Nephron progenitor cell (in vitro differentiated cells): ENCODE measurements around the gene PCED1A.

Source experiments
- DNase-seq: peaks from one replicate; pipeline ENCODE4 v3.0.0; 2021
- H3K27ac Mint-ChIP-seq: 2 replicates; pipeline ENCODE4 v1.8.0; 2021; ENCODE audit warnings: mild to moderate bottlenecking, moderate library complexity, mixed read lengths
- H3K27me3 Mint-ChIP-seq: 2 replicates; pipeline ENCODE4 v1.8.0; 2021; ENCODE audit warnings: mild to moderate bottlenecking, low read depth, mixed read lengths; ENCODE audit not compliant: poor library complexity
- H3K36me3 Mint-ChIP-seq: 2 replicates; pipeline ENCODE4 v1.8.0; 2021; ENCODE audit warnings: low read depth, mixed read lengths
- H3K4me1 Mint-ChIP-seq: 2 replicates; pipeline ENCODE4 v1.8.0; 2021; ENCODE audit warnings: mixed read lengths
- H3K4me3 Mint-ChIP-seq: 2 replicates; pipeline ENCODE4 v1.8.0; 2021; ENCODE audit warnings: mild to moderate bottlenecking, moderate library complexity, mixed read lengths
- H3K9me3 Mint-ChIP-seq: 2 replicates; pipeline ENCODE4 v1.8.0; 2021; ENCODE audit warnings: mild to moderate bottlenecking, moderate library complexity, mixed read lengths
- TF ChIP-seq, protein P1 (sequence below): fragments of 200-600 bp; sonication (generic); IDR thresholded peaks from 2 replicates; pipeline ENCODE4 v1.5.0; 2021; ENCODE audit warnings: antibody characterized with exemption

Gene PCED1A

DNA sequence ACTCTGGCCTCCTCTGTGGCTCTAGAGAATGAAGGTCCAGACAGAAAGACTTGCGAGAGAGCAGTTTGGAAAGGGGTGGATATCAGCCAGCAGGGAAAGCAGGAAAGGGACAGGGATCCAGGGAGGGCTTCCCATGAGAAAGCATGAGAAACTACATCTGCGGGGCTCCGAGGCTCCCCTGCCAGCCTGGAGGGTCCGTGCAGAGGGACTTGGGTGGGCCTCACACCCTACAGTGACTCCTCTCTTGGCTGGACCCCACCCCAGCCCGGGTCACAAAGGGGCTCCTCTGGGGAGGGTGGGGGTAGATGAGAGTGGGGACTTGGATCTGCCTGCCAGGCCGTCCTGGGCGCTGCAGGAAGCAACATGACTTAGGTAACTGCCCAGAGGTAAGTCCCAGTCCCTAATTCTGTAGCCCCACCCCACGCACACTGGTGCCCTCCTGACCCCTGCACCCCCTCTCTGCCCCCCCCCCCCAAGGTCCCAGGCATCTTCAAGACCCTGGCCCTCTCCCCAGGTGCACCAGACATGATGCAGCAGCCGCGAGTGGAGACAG is 24.3 kb downstream of the PCED1A start, which contains the start of gene TMEM239:
Gene TMEM239, plus strand, starts transcription at position 335 of the 553 bp plus-strand sequence. Its CDS starts 191 bp downstream, at position 526.
- DNase-seq = no peak
- Mint-ChIP-seq H3K9me3 (peaks cover 25% of the 10 kb centered on the region), H3K27me3 (peaks cover 34% of the 10 kb centered on the region), H3K4me3 (no peak within 1 kb of the TSS), H3K36me3 (peaks cover 14% of the 10 kb centered on the region), H3K4me1 (peaks cover 35% of the 10 kb centered on the region), H3K27ac (peak within 1 kb of the TSS; percentile 90)
- TF ChIP-seq, protein P1, sequence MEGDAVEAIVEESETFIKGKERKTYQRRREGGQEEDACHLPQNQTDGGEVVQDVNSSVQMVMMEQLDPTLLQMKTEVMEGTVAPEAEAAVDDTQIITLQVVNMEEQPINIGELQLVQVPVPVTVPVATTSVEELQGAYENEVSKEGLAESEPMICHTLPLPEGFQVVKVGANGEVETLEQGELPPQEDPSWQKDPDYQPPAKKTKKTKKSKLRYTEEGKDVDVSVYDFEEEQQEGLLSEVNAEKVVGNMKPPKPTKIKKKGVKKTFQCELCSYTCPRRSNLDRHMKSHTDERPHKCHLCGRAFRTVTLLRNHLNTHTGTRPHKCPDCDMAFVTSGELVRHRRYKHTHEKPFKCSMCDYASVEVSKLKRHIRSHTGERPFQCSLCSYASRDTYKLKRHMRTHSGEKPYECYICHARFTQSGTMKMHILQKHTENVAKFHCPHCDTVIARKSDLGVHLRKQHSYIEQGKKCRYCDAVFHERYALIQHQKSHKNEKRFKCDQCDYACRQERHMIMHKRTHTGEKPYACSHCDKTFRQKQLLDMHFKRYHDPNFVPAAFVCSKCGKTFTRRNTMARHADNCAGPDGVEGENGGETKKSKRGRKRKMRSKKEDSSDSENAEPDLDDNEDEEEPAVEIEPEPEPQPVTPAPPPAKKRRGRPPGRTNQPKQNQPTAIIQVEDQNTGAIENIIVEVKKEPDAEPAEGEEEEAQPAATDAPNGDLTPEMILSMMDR = no peak

DNA sequence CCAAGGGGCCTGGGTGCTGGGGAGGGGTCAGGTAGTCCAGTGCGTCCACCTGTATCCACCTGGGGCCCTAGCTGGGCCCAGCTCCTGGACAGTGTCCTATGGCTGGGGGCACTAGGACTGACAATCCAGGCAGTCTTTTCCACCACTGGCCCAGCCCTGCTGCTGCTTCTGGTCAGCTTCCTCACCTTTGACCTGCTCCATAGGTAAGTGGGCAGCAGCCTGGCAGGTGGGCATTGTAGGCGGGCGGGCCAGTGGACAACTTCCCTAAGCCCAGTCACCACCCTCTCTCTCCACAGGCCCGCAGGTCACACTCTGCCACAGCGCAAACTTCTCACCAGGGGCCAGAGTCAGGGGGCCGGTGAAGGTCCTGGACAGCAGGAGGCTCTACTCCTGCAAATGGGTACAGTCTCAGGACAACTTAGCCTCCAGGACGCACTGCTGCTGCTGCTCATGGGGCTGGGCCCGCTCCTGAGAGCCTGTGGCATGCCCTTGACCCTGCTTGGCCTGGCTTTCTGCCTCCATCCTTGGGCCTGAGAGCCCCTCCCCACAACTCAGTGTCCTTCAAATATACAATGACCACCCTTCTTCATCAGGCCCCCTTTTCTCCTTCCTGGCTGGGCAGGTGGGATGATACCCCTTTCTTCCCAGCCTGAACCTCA is 25.1 kb downstream of the PCED1A start:
- Mint-ChIP-seq H3K36me3 (peaks cover 17% of the 10 kb centered on the region), H3K27ac (peak overlapping the region; percentile 90), H3K9me3 (peaks cover 31% of the 10 kb centered on the region), H3K4me1 (peaks cover 31% of the 10 kb centered on the region), H3K27me3 (peaks cover 36% of the 10 kb centered on the region), H3K4me3 (no peak overlapping the region)
- TF ChIP-seq, protein P1 = no peak
- DNase-seq = no peak

DNA sequence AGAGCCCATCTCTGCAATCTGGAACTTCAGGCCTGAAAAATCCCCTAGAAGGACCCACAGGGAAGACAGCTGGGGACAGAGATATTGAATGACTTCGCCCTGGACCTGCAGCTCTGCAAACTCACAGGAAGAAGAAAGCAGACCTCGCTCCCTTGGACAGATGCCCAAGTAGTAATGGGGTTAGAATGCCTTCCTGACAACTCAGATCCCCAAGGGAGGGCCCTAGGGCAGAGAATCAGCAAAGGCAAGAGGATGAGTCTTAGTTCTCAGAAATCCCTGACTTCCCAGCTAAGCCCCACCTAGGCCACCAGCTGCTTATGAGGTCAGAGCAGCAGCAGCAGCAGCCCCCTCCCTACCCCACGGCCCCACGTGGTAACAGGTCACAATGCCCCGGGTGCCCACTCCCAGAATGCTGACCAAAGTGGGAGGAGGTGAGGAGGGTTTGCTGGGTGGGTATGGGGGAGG is 25.8 kb downstream of the PCED1A start, which contains the start of gene C20orf141:
Gene C20orf141, plus strand, starts transcription at position 401 of the 465 bp plus-strand sequence. CDS start 198 bp downstream, outside the sequence.
- H3K4me3 Mint-ChIP-seq = no peak within 1 kb of the TSS
- TF ChIP-seq, protein P1 = no peak
- peak within 1 kb of the TSS; percentile 90 for H3K27ac Mint-ChIP-seq
- peaks cover 23% of the 10 kb centered on the region for H3K4me1 Mint-ChIP-seq
- no peak for DNase-seq
- H3K27me3 Mint-ChIP-seq = peaks cover 33% of the 10 kb centered on the region
- H3K36me3 Mint-ChIP-seq = peaks cover 17% of the 10 kb centered on the region
- H3K9me3 Mint-ChIP-seq = peaks cover 36% of the 10 kb centered on the region

DNA sequence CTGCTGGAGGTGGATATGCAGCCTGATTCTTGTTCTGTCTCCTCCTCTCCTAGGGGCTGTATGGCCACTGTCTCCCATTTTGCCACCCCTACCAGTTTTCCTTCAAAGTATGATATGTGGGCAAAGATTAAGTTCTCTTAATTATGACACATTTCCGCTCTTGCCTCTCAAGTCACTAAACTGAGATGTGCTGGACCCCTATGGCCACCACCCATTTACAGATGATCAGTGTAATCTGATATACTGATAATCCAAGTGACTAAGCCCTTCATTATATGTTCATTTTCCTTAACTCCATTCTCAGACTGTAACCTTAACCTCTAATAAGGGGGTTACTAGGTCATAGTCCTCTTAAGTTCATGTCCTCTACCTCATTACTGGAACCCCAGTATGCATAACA is 26.4 kb downstream of the PCED1A start:
- H3K27me3 Mint-ChIP-seq = peaks cover 33% of the 10 kb centered on the region
- no peak overlapping the region for H3K4me3 Mint-ChIP-seq
- peaks cover 19% of the 10 kb centered on the region for H3K36me3 Mint-ChIP-seq
- DNase-seq = no peak
- H3K4me1 Mint-ChIP-seq = peaks cover 22% of the 10 kb centered on the region
- no peak overlapping the region for H3K27ac Mint-ChIP-seq
- peaks cover 42% of the 10 kb centered on the region for H3K9me3 Mint-ChIP-seq
- TF ChIP-seq, protein P1 = no peak

DNA sequence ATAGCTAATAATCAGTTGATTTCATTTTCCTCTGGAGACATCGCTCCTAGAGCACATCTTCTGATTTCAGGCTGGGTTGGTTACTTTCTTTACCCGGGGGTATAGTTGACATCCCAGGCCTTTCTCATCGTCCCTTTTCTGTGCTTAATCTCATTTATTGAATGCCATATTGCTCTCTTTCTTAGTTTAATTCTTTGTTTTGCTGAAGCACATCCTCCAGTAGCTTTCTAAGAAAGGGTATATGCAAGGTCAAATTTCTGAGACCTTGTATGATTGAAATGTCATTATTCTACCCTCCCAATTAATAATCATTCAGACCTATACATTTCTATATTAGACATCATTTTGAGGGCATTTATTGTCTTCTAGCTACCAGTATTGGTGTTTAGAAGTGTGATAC is 28.3 kb downstream of the PCED1A start:
- no peak for DNase-seq
- peaks cover 55% of the 10 kb centered on the region for H3K9me3 Mint-ChIP-seq
- H3K36me3 Mint-ChIP-seq = peaks cover 23% of the 10 kb centered on the region
- TF ChIP-seq, protein P1 = no peak
- H3K4me1 Mint-ChIP-seq = peaks cover 23% of the 10 kb centered on the region
- peaks cover 25% of the 10 kb centered on the region for H3K27me3 Mint-ChIP-seq
- no peak overlapping the region for H3K27ac Mint-ChIP-seq
- no peak overlapping the region for H3K4me3 Mint-ChIP-seq
